GM23248 (cell line): ENCODE data around the gene DLST.

Source experiments
- EZH2 ChIP-seq: fragments of 200-600 bp; sonication (generic); IDR thresholded peaks from 2 replicates; pipeline ENCODE4 v1.6.1; 2018; ENCODE audit warnings: antibody characterized with exemption, mild to moderate bottlenecking; ENCODE audit not compliant: insufficient read depth, poor library complexity, severe bottlenecking
- EZH2phosphoT487 ChIP-seq: fragments of 200-600 bp; sonication (generic); IDR thresholded peaks from 2 replicates; pipeline ENCODE4 v1.6.1; 2018; ENCODE audit warnings: antibody characterized with exemption, moderate library complexity, mild to moderate bottlenecking, low read depth; ENCODE audit not compliant: insufficient read depth

DNA sequence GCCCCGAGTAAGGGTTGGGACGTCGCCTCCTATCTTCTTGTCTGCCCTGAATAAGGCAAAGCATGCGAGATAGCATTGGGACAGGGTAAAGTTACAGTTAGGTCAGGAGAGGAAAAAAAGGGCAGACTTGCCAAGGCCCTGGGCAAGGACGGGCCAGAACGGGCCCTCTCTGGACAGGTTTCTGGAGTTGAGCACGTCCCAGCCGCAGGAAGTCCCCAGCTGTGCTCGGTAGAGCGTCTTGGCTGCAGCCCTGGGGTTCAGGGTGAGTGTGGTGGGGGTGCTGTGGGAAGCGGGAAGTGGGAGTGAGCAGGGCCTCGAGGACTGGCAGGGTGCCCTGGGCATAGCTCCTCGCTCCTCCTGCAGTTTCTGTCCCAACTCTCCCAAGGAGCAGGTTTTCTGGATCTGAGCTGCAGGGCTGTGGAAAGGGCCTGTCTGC lies 35.9 kb downstream of the DLST start:
- TF ChIP-seq EZH2 = no peak
- TF ChIP-seq EZH2phosphoT487 = no peak
